ENCODE data around the gene CELF2.

CELF2 gene

DNA sequence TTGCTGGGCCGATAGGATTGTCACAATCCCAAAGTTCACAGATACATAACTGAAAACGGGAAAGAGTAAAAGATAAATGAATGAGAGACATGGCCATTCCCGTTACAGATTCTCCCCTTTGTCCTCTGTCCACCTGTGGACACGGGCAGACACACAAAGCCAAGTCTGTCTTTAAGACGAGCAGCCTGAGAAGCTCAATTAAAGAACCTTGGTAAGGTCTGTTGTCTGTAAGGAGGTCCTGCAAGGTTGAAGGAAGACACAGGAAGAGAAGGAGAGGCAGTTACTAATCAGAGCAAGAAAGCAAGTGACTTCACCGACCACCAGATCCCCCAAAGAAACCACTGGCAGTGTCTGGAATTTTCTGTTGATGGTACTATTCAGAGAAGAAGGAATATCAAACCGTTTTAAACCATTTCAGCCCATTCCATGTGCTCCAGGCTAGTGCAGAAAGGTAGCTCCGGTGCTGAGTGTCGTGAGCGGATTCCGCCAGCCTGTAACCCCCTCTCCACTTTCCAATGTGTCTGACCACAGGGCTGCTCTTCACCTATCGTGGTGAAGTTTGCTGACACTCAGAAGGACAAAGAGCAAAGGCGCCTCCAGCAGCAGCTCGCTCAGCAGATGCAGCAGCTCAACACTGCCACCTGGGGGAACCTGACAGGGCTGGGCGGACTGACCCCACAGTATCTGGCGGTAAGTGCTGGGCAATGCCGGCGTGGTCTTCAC, 252.6 kb downstream of the CELF2 start:
- TF ChIP-seq, protein P1, sequence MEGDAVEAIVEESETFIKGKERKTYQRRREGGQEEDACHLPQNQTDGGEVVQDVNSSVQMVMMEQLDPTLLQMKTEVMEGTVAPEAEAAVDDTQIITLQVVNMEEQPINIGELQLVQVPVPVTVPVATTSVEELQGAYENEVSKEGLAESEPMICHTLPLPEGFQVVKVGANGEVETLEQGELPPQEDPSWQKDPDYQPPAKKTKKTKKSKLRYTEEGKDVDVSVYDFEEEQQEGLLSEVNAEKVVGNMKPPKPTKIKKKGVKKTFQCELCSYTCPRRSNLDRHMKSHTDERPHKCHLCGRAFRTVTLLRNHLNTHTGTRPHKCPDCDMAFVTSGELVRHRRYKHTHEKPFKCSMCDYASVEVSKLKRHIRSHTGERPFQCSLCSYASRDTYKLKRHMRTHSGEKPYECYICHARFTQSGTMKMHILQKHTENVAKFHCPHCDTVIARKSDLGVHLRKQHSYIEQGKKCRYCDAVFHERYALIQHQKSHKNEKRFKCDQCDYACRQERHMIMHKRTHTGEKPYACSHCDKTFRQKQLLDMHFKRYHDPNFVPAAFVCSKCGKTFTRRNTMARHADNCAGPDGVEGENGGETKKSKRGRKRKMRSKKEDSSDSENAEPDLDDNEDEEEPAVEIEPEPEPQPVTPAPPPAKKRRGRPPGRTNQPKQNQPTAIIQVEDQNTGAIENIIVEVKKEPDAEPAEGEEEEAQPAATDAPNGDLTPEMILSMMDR (conservative IDR thresholded peaks at IDR 0.05; ENCODE audit: control insufficient read depth, insufficient read depth, low read depth, low read length) = peak; percentile 65
- H3K4me3 ChIP-seq (ENCODE audit: control insufficient read depth, low read depth, low read length) = no peak overlapping the region
- peak; percentile 48 for DNase-seq (ENCODE audit: low read depth)

DNA sequence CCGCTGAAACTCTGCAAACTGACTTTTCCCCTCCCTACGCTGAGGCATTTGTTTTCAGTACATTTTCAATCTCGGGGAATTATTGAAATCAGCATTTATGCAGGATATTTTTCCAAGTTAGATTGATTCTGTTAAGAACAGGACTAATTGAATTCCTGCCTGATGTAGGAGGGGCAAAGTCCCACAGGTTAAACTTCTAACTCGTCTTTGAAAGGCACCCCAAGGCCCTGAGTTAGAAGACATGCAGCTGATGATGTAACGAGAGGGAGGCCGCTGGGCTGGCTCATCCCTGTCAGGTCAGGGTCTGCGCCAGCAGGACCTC, 253.1 kb downstream of the CELF2 start:
- DNase-seq (ENCODE audit: low read depth) = no peak
- TF ChIP-seq, protein P1 (conservative IDR thresholded peaks at IDR 0.05; ENCODE audit: control insufficient read depth, insufficient read depth, low read depth, low read length) = no peak
- H3K4me3 ChIP-seq (ENCODE audit: control insufficient read depth, low read depth, low read length) = no peak overlapping the region

DNA sequence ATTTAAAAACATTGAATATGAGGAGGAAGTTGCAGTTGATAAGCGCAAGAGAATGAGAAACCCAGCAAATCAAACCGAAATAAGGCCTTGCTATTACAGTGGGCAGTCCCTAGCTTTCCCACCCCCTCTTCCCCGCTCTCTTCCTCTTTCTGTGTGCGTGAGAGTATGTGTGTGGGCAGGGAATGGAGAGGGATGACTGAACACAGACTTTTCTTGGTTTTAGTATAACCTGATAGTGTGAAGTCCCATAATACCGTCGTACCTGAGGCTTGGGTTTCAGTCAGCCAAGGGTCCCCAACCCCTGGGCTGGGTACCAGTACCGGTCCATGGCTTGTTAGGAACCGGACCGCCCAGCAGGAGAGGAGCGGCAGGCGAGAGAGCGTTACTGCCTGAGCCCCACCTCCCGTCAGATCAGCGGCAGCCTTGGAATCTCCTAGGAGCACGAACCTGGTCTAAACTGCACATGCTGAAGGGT, 255.3 kb downstream of the CELF2 start:
- TF ChIP-seq, protein P1 (conservative IDR thresholded peaks at IDR 0.05; ENCODE audit: control insufficient read depth, insufficient read depth, low read depth, low read length) = no peak
- H3K4me3 ChIP-seq (ENCODE audit: control insufficient read depth, low read depth, low read length) = no peak overlapping the region
- no peak for DNase-seq (ENCODE audit: low read depth)

GRCh38 chr10:11274452-11274851, 256.8 kb downstream of the CELF2 start:
- TF ChIP-seq, protein P1 (conservative IDR thresholded peaks at IDR 0.05; ENCODE audit: control insufficient read depth, insufficient read depth, low read depth, low read length) = no peak
- DNase-seq (ENCODE audit: low read depth) = no peak
- H3K4me3 ChIP-seq (ENCODE audit: control insufficient read depth, low read depth, low read length) = no peak overlapping the region

DNA sequence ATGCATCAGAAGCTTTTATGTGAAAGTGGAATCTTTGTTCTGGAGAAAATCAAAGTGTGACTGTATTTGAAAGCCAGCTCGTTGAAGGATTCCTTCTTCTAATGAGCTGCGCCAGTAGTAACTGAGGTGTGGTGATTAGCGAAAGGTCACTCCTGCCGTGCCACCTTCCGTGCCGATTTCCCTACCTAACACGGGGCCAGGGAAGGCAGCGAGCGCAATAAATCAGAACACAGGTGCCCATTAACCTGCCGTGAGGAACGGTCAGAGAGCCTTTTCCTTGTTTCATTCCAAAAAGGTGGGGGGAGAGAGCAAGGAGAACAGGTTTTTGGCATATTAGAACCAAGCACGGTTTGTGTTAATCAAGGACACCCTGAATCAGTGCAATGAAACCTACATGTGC, 258.0 kb downstream of the CELF2 start:
- DNase-seq (ENCODE audit: low read depth) = no peak
- TF ChIP-seq, protein P1 (conservative IDR thresholded peaks at IDR 0.05; ENCODE audit: control insufficient read depth, insufficient read depth, low read depth, low read length) = no peak
- H3K4me3 ChIP-seq (ENCODE audit: control insufficient read depth, low read depth, low read length) = no peak overlapping the region

GRCh38 chr10:11276449-11276990, 258.8 kb downstream of the CELF2 start:
- H3K4me3 ChIP-seq (ENCODE audit: control insufficient read depth, low read depth, low read length) = no peak overlapping the region
- DNase-seq (ENCODE audit: low read depth) = no peak
- TF ChIP-seq, protein P1 (conservative IDR thresholded peaks at IDR 0.05; ENCODE audit: control insufficient read depth, insufficient read depth, low read depth, low read length) = no peak

Data from fibroblast of mammary gland (primary cell).